Keratinocyte (primary cell): ENCODE measurements around the gene SIK3.

Source experiments
- CTCF ChIP-seq, 3 experiments: IDR thresholded peaks in 1 of 3; conservative IDR thresholded peaks in 1 of 3; optimal IDR thresholded peaks in 1 of 3; 2 replicates in 2 of 3; 3 replicates in 1 of 3; pipeline versions ENCODE3 to v1.5.1; 2011; ENCODE audit warnings: low read length in 3 of 3, mild to moderate bottlenecking in 3 of 3, moderate library complexity in 2 of 3, control low read depth in 1 of 3, inconsistent platforms in 1 of 3; ENCODE audit not compliant: insufficient read depth in 2 of 3; ENCODE audit errors: extremely low read depth in 1 of 3
- EZH2 ChIP-seq: IDR thresholded peaks from one replicate; pipeline ENCODE4 v1.6.1; 2012; ENCODE audit warnings: inconsistent platforms, mild to moderate bottlenecking, low read length, moderate library complexity

GRCh38 chr11:116910378-116910777 is 187.8 kb downstream of the SIK3 start:
- TF ChIP-seq CTCF (optimal IDR thresholded peaks at IDR 0.05 in 1 of 3, IDR thresholded peaks at IDR 0.05 in 1 of 3, conservative IDR thresholded peaks at IDR 0.05 in 1 of 3; ENCODE audit: extremely low read depth in 1 of 3, insufficient read depth in 2 of 3, low read length in 3 of 3): no peak
- TF ChIP-seq EZH2: no peak
